Measurements from ENCODE around the gene ISLR.

DNA sequence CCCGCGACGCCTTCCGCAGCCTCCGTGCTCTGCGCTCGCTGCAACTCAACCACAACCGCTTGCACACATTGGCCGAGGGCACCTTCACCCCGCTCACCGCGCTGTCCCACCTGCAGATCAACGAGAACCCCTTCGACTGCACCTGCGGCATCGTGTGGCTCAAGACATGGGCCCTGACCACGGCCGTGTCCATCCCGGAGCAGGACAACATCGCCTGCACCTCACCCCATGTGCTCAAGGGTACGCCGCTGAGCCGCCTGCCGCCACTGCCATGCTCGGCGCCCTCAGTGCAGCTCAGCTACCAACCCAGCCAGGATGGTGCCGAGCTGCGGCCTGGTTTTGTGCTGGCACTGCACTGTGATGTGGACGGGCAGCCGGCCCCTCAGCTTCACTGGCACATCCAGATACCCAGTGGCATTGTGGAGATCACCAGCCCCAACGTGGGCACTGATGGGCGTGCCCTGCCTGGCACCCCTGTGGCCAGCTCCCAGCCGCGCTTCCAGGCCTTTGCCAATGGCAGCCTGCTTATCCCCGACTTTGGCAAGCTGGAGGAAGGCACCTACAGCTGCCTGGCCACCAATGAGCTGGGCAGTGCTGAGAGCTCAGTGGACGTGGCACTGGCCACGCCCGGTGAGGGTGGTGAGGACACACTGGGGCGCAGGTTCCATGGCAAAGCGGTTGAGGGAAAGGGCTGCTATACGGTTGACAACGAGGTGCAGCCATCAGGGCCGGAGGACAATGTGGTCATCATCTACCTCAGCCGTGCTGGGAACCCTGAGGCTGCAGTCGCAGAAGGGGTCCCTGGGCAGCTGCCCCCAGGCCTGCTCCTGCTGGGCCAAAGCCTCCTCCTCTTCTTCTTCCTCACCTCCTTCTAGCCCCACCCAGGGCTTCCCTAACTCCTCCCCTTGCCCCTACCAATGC is 2.0 kb downstream of the ISLR start:
- TF ChIP-seq, protein P1, sequence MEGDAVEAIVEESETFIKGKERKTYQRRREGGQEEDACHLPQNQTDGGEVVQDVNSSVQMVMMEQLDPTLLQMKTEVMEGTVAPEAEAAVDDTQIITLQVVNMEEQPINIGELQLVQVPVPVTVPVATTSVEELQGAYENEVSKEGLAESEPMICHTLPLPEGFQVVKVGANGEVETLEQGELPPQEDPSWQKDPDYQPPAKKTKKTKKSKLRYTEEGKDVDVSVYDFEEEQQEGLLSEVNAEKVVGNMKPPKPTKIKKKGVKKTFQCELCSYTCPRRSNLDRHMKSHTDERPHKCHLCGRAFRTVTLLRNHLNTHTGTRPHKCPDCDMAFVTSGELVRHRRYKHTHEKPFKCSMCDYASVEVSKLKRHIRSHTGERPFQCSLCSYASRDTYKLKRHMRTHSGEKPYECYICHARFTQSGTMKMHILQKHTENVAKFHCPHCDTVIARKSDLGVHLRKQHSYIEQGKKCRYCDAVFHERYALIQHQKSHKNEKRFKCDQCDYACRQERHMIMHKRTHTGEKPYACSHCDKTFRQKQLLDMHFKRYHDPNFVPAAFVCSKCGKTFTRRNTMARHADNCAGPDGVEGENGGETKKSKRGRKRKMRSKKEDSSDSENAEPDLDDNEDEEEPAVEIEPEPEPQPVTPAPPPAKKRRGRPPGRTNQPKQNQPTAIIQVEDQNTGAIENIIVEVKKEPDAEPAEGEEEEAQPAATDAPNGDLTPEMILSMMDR (IDR thresholded peaks at IDR 0.05; ENCODE audit: low read depth, low read length, missing input control), result no peak
- TF ChIP-seq NR2F2 (IDR thresholded peaks at IDR 0.05) (no peak), RAD21 (IDR thresholded peaks at IDR 0.05) (no peak), TAF1 (conservative IDR thresholded peaks at IDR 0.05) (no peak), SP1 (IDR thresholded peaks at IDR 0.05) (no peak), HNF4A (conservative IDR thresholded peaks at IDR 0.05) (no peak), JUND (IDR thresholded peaks at IDR 0.05) (no peak), FOXA1 (IDR thresholded peaks at IDR 0.05) (no peak), EGR1 (IDR thresholded peaks at IDR 0.05; ENCODE audit: low read depth in 2 of 2) (no peak), FOXA2 (IDR thresholded peaks at IDR 0.05) (no peak), YY1 (IDR thresholded peaks at IDR 0.05) (no peak)
- TF ChIP-seq, protein P2, sequence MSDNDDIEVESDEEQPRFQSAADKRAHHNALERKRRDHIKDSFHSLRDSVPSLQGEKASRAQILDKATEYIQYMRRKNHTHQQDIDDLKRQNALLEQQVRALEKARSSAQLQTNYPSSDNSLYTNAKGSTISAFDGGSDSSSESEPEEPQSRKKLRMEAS (IDR thresholded peaks at IDR 0.05), result no peak
